Measurements from ENCODE around the gene NCOA3.

- TF ChIP-seq CTCF (conservative IDR thresholded peaks at IDR 0.05; ENCODE audit: low read depth in 2 of 2) (peak; percentile 96 to 97), EZH2phosphoT487 (IDR thresholded peaks at IDR 0.05; ENCODE audit: unreplicated experiment) (no peak), EZH2 (IDR thresholded peaks at IDR 0.05; ENCODE audit: low read depth, unreplicated experiment) (no peak), REST (IDR thresholded peaks at IDR 0.05; ENCODE audit: unreplicated experiment) (no peak)
Measured at GRCh38 chr20:47663354-47664067, 161.8 kb downstream of the NCOA3 start.

Data from GM23338 (cell line).